ENCODE results near the gene SCYGR3.

GRCh38 chr2:227568852-227569169 lies 45.8 kb downstream of the SCYGR3 start:
- TF ChIP-seq KAT8 (CRISPR knock-in tag; IDR thresholded peaks at IDR 0.05) = no peak
- no peak for TF ChIP-seq FOSL1 (CRISPR knock-in tag; IDR thresholded peaks at IDR 0.05; ENCODE audit: borderline replicate concordance)
- TF ChIP-seq POLR2AphosphoS5 (IDR thresholded peaks at IDR 0.05; ENCODE audit: low read depth, low read length) = no peak
